ENCODE data around the gene GATA6. TPM values are rescaled to one million over a fixed set of nuclear protein-coding genes. Genes with fewer than 3 reads are reported as not detected.

The GATA6 gene
- total and polyA plus RNA-seq, 10 of the 15 experiments (the other 5 are each of a cell fraction or from before 2014, with no cell fraction given) = 0.04 to 0.05 TPM; not detected in 8

- TF ChIP-seq RELB (IDR thresholded peaks at IDR 0.05; ENCODE audit: low read depth) (no peak), RAD51 (IDR thresholded peaks at IDR 0.05) (no peak), CEBPZ (IDR thresholded peaks at IDR 0.05; ENCODE audit: low read depth, low read length) (no peak), HSF1 (IDR thresholded peaks at IDR 0.05; ENCODE audit: low read depth, low read length) (no peak), JUNB (IDR thresholded peaks at IDR 0.05) (no peak), NR2C2 (IDR thresholded peaks at IDR 0.05; ENCODE audit: borderline replicate concordance, control insufficient read depth, insufficient read length, low read depth) (no peak), WRNIP1 (IDR thresholded peaks at IDR 0.05; ENCODE audit: borderline replicate concordance, low read depth, low read length) (no peak), SMARCA5 (IDR thresholded peaks at IDR 0.05) (no peak), PKNOX1 (IDR thresholded peaks at IDR 0.05) (no peak)
Measured at GRCh38 chr18:22172120-22172582, 2.8 kb downstream of the GATA6 start (continued).

Data from GM12878 (cell line).